IMR-90 (cell line): ENCODE results near the gene CBFA2T3. TPM values are rescaled to one million over a fixed set of nuclear protein-coding genes. Genes with fewer than 3 reads are reported as not detected.

Source experiments
- ATAC-seq: fragments of 200-7000 bp; cut with Tn5 transposase; 2 replicates; pipeline ENCODE4 v1.9.1; 2020; ENCODE audit warnings: low read depth, mild to moderate bottlenecking, moderate library complexity
- BruUV-seq: library from RNA; stranded (reverse); fragments of 400-500 nt; replicated peaks from 2 replicates; lab custom pipeline; 2021; lab: Mats Ljungman, UMichigan
- CTCF ChIA-PET: fragments of 300-600 bp; formaldehyde crosslinking; extraction: SDS; loops from one replicate; lab custom pipeline; 2021; ENCODE audit warnings: antibody characterized with exemption; lab: Yijun Ruan, JAX
- POLR2A ChIA-PET: fragments of 300-600 bp; sonication (Branson Sonifier 250); formaldehyde crosslinking; loops from one replicate; lab custom pipeline; 2022; ENCODE audit warnings: antibody characterized with exemption; ENCODE audit not compliant: unreplicated experiment; lab: Charles Lee
- DNase-seq: peaks from one replicate; pipeline ENCODE4 v3.0.0; 2013
- H2AFZ ChIP-seq: replicated peaks from 2 replicates; pipeline ENCODE3; 2013; ENCODE audit warnings: low read length, mild to moderate bottlenecking; ENCODE audit not compliant: poor library complexity
- H2AK5ac ChIP-seq: 2 replicates; pipeline ENCODE4 v1.6.1; 2013; ENCODE audit warnings: low read depth, low read length, inconsistent platforms
- H2AK9ac ChIP-seq: replicated peaks from 2 replicates; pipeline ENCODE3; 2013; ENCODE audit warnings: mild to moderate bottlenecking, low read depth, low read length, moderate library complexity; ENCODE audit not compliant: poor library complexity
- H2BK120ac ChIP-seq: 2 replicates; pipeline ENCODE4 v1.6.1; 2013; ENCODE audit warnings: low read depth, low read length, inconsistent platforms
- H2BK15ac ChIP-seq: 3 replicates; pipeline ENCODE4 v1.6.1; 2013; ENCODE audit warnings: low read depth, low read length, inconsistent platforms
- H2BK20ac ChIP-seq: 2 replicates; pipeline ENCODE4 v1.6.1; 2013; ENCODE audit warnings: low read depth, mild to moderate bottlenecking, inconsistent platforms, low read length, moderate library complexity
- H2BK5ac ChIP-seq: 2 replicates; pipeline ENCODE4 v1.6.1; 2013; ENCODE audit warnings: mild to moderate bottlenecking, low read depth, low read length, inconsistent platforms; ENCODE audit not compliant: poor library complexity, severe bottlenecking
- H3K14ac ChIP-seq: replicated peaks from 2 replicates; pipeline ENCODE4 v1.6.1; 2013; ENCODE audit warnings: low read depth, low read length, inconsistent platforms
- H3K18ac ChIP-seq: 2 replicates; pipeline ENCODE4 v1.6.1; 2013; ENCODE audit warnings: low read depth, low read length, control low read depth
- H3K23ac ChIP-seq: 2 replicates; pipeline ENCODE4 v1.6.1; 2013; ENCODE audit warnings: low read depth, low read length, inconsistent platforms
- H3K27ac ChIP-seq: 2 replicates; pipeline ENCODE4 v1.5.1; 2013; ENCODE audit warnings: mild to moderate bottlenecking, control low read depth, low read length; ENCODE audit not compliant: insufficient read depth
- H3K27me3 ChIP-seq: 2 replicates; pipeline ENCODE4 v1.6.1; 2013; ENCODE audit warnings: low read length; ENCODE audit not compliant: control insufficient read depth, insufficient read depth
- H3K36me3 ChIP-seq: 2 replicates; pipeline ENCODE4 v1.6.1; 2013; ENCODE audit warnings: low read length, mixed read lengths; ENCODE audit not compliant: control insufficient read depth, insufficient read depth
- H3K4ac ChIP-seq: 2 replicates; pipeline ENCODE4 v1.6.1; 2013; ENCODE audit warnings: low read depth, low read length, inconsistent platforms
- H3K4me1 ChIP-seq: 2 replicates; pipeline ENCODE4 v1.6.1; 2013; ENCODE audit warnings: low read length, mixed read lengths; ENCODE audit not compliant: control insufficient read depth, insufficient read depth
- H3K4me2 ChIP-seq: 2 replicates; pipeline ENCODE4 v1.6.1; 2013; ENCODE audit warnings: low read depth, mild to moderate bottlenecking, control low read depth, low read length, moderate library complexity
- H3K4me3 ChIP-seq: 2 replicates; pipeline ENCODE4 v1.5.1; 2013; ENCODE audit warnings: low read depth, mild to moderate bottlenecking, control low read depth, low read length, moderate library complexity; ENCODE audit not compliant: insufficient read depth
- H3K56ac ChIP-seq: 2 replicates; pipeline ENCODE4 v1.6.1; 2013; ENCODE audit warnings: low read length, inconsistent platforms; ENCODE audit not compliant: insufficient read depth; ENCODE audit errors: extremely low read depth
- H3K79me1 ChIP-seq, 2 experiments: 2 replicates each; pipeline ENCODE4 v1.6.1; 2013; ENCODE audit warnings: low read length in 2 of 2, inconsistent platforms in 1 of 2, low read depth in 1 of 2
- H3K9ac ChIP-seq: 2 replicates; pipeline ENCODE4 v1.6.1; 2013; ENCODE audit warnings: low read depth, low read length, control low read depth
- H3K9me1 ChIP-seq: 2 replicates; pipeline ENCODE4 v1.6.1; 2013; ENCODE audit warnings: low read length, inconsistent platforms; ENCODE audit not compliant: insufficient read depth
- H3K9me3 ChIP-seq: 2 replicates; pipeline ENCODE4 v1.6.1; 2013; ENCODE audit warnings: low read length; ENCODE audit not compliant: control insufficient read depth, insufficient read depth
- H4K20me1 ChIP-seq: 2 replicates; pipeline ENCODE4 v1.6.1; 2013; ENCODE audit warnings: low read length, inconsistent platforms; ENCODE audit not compliant: insufficient read depth
- H4K5ac ChIP-seq: 2 replicates; pipeline ENCODE4 v1.6.1; 2013; ENCODE audit warnings: mild to moderate bottlenecking, low read depth, low read length, control low read depth
- H4K8ac ChIP-seq, 2 experiments: 2 replicates each; pipeline ENCODE4 v1.6.1; 2013; ENCODE audit warnings: low read depth in 2 of 2, low read length in 2 of 2, control low read depth in 1 of 2, inconsistent platforms in 1 of 2
- H4K91ac ChIP-seq: 2 replicates; pipeline ENCODE4 v1.6.1; 2013; ENCODE audit warnings: low read depth, low read length, inconsistent platforms; ENCODE audit not compliant: insufficient read depth
- ELK1 ChIP-seq: fragments of 150-350 bp; IDR thresholded peaks from 2 replicates; pipeline ENCODE4 v1.6.1; 2016; ENCODE audit warnings: low read depth, mild to moderate bottlenecking, low read length, moderate library complexity, borderline replicate concordance
- FOS ChIP-seq: fragments of 150-350 bp; IDR thresholded peaks from 2 replicates; pipeline ENCODE4 v1.6.1; 2016; ENCODE audit warnings: low read depth, low read length
- WGBS, 2 experiments: methylation state at CpG; one replicate each; pipeline versions ENCODE4 v1.1.5 to v1.1.7; 2013; ENCODE audit warnings: missing lambda C conversion rate in 2 of 2; ENCODE audit not compliant: insufficient read length in 1 of 2; ENCODE audit errors: extremely low coverage in 2 of 2; 5-methylcytosine and 5-hydroxymethylcytosine counted together
- dilution Hi-C: fragments of 300-500 bp; cut with HindIII; formaldehyde crosslinking; loops from one replicate; pipeline ENCODE4 v1.14.3; 2018; ENCODE audit warnings: low sequenced_read_pairs; ENCODE audit not compliant: unreplicated experiment
- in situ Hi-C: fragments of 300-500 bp; cut with MboI; formaldehyde crosslinking; loops from 3 replicates; pipeline ENCODE4 v1.14.3; 2019; ENCODE audit warnings: low sequenced_read_pairs, inconsistent platforms, mixed read lengths
- intact Hi-C: fragments of 100-400 bp; cut with micrococcal nuclease; formaldehyde crosslinking; loops from 2 replicates; pipeline ENCODE4 v1.10.0; 2022
- polyA plus RNA-seq, 3 experiments: library from polyadenylated mRNA; depleted of rRNA; stranded (reverse); fragments of >200 nt; gene quantifications; 2 replicates each; pipeline ENCODE4 v1.2.3, GENCODE V29; 2012; ENCODE audit warnings: low replicate concordance in 1 of 3
- total RNA-seq: library from RNA; depleted of rRNA; stranded (reverse); fragments of >200 nt; gene quantifications from 2 replicates; pipeline ENCODE4 v1.2.3, GENCODE V29; 2012

The CBFA2T3 gene
- total and polyA plus RNA-seq, 2 of the 4 experiments (the other 2 are of a cell fraction): not detected

- Histone ChIP-seq H2BK15ac (no peak overlapping the region), H3K4me3 (no peak overlapping the region), H2AK9ac (peak overlapping the region; percentile 42), H2AK5ac (no peak overlapping the region), H3K18ac (no peak overlapping the region), H2BK20ac (no peak overlapping the region), H3K4me1 (no peaks in the 10 kb centered on the region; the same call in 1 of the 2 replicates), H2BK5ac (no peak overlapping the region), H2BK120ac (no peak overlapping the region), H4K91ac (no peak overlapping the region), H3K27me3 (peaks cover 11% of the 10 kb centered on the region; the same call in 1 of the 2 replicates), H4K8ac (no peak overlapping the region), H3K56ac (no peak overlapping the region), H3K9me1 (no peaks in the 10 kb centered on the region), H3K27ac (no peak overlapping the region), H3K79me1 (no peaks in the 10 kb centered on the region), H3K4me2 (no peak overlapping the region), H3K36me3 (no peaks in the 10 kb centered on the region), H3K9me3 (peaks cover 4% of the 10 kb centered on the region), H4K20me1 (no peaks in the 10 kb centered on the region; the same call in 1 of the 2 replicates), H3K4ac (no peak overlapping the region), H3K9ac (no peak overlapping the region), H3K23ac (no peak overlapping the region), H2AFZ (no peak overlapping the region), H3K14ac (no peak overlapping the region), H4K5ac (no peak overlapping the region)
- ChIA-PET POLR2A (no interaction called here), CTCF (no interaction called here)
- TF ChIP-seq ELK1: no peak
- TF ChIP-seq FOS: no peak
- 100% methylated on average over 1 of the region's 16 CpGs; no CpG with 5 or more reads in 1 of the 2 experiments for WGBS, 2 experiments
- intact Hi-C loops (no loop called here), in situ Hi-C loops (no loop called here), dilution Hi-C loops (no loop called here)
- DNase-seq (no peak), ATAC-seq (no peak)
- no TSS peak for BruUV-seq
These were observed 65.1 kb downstream of the CBFA2T3 start for GRCh38 chr16:88911946-88912310.
